GM19025 (cell line): ENCODE data around the gene MAP2K7.
"Not testable (repeated sequence)": the region's sequence is repeated elsewhere in the genome, so short reads cannot be mapped to it uniquely, and the experiment has no call there.

ENCODE experiments used
- ATAC-seq: cut with Tn5 transposase; IDR thresholded peaks from one replicate; pipeline ENCODE4 v1.9.1; 2021; ENCODE audit warnings: mild to moderate bottlenecking, low read depth, moderate library complexity; ENCODE audit not compliant: unreplicated experiment

Gene MAP2K7

DNA sequence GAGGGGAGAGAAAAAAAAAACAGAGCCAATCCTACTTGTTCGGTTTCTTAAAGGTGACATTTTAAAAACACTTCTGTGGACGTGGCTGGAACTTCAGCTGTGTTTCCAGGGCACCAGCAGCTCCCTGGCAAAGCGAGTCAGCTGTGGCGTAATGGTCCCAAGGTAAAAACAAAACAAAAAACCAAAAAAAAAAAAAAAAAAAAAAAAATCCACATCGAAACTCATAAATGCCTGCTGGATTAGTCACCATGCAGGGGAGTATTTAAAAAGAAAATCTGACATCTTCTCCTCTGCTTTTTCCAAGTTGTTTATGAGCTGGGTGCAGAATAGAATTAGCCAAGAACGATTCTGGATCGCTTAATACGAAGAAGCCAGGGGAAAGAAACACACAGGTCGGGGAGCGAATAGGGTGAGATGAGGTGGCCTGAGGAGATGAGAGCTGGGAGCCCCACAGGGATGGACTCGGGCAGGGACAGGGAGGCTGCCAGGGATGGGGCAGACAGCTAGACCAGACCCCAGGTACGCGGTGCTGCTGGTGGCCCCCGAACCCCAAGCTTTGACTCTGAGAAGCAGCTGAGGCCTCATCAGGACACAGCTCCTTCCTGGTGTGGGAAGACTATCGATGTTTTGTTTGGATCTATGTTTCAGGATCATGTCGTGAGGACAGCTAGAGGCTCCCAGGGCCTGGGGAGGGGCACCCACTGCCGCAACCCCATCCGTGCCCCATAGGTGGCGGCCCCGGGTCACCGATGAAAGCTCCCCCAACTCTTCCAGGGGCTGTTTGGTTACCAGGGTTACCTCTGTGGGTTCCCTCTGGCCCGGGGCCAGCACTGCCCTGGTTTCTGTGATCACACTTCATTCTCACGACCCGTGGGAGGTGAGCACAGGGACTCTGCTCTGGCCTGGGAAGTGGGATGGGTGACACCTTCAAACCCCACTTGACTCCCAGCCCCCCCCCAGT lies 25.3 kb downstream of the MAP2K7 start:
- ATAC-seq = no peak

DNA sequence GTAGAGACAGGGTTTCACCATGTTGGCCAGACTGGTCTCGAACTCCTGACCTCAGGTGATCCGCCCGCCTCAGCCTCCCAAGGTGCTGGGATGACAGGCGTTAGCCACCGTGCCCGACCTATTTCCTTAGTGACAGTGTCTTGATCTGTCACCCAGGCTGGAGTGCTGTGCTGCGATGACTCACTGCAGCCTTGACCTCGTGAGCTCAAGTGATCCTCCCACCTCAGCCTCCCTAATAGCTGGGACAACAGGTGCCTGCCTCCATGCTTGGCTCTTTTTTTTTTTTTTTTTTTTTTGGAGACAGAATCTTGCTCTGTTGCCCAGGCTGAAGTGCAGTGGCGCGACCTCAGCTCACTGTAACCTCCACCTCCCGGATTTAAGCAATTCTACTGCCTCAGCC lies 26.4 kb downstream of the MAP2K7 start:
- not testable (repeated sequence) for ATAC-seq

DNA sequence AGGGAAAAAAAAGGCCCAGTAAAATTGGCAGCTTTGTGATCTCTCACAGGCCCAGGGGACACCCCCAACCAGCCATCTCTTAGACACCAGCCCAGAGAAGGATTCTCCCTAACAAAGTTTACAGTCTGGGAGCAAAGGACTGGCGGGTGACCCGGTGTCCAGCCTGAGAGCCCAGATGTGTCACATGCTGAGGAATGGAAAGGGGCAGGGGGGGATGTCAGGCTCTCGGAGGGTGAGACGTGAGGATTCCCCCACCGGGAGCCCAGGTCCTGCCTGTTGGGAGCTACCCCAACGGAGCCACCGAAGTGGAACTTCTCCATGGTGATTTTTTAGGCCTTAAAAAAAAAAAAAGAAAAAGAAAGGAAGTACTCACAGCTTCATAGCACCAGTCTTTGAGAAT lies 27.1 kb downstream of the MAP2K7 start:
- no peak for ATAC-seq

- no peak for ATAC-seq
Measured at GRCh38 chr19:7931221-7932061, 27.8 kb downstream of the MAP2K7 start.

- ATAC-seq = no peak
Measured at GRCh38 chr19:7932276-7932929, 28.7 kb downstream of the MAP2K7 start.

DNA sequence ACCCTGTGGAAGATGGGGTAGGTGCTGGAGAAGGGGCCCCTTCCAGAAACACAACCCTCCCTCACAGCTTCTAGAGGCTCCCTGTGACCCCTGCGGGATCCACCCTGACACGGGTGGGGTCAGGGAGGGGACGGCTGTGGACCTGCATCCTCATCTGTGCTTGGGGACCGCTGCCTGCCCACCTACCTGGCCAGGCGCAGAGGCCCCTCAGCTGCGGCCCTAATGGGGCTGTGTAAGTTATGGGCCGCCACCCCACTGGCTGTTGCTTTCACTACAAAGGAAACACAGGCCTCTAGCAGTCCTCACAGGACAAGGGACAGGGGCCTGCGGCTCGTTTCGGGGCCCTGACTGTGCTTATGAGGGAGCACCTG lies 29.2 kb downstream of the MAP2K7 start:
- no peak for ATAC-seq

- ATAC-seq = no peak
Measured at GRCh38 chr19:7933411-7933810, 29.7 kb downstream of the MAP2K7 start.

GRCh38 chr19:7933828-7934725 lies 30.4 kb downstream of the MAP2K7 start:
- no peak for ATAC-seq

DNA sequence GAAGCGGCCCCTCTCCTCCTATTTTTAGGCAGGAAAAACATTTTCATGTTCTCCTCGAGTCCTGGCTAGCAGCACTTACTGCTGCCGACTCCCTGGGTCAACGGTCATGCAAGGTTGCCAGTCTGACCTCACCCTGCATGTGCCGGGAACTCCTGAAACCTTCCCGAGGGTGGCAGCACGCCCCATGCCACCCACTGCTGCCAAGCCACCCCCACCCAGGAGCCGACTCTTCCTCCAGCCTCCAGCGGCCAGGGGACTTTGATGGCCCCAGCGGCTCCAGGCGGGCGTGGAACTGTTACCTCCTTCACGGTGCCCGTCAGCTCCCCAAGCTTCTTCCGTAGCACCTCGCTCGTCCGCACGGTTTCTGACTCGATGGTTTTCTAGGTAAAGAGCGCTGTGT lies 31.1 kb downstream of the MAP2K7 start:
- ATAC-seq = no peak

DNA sequence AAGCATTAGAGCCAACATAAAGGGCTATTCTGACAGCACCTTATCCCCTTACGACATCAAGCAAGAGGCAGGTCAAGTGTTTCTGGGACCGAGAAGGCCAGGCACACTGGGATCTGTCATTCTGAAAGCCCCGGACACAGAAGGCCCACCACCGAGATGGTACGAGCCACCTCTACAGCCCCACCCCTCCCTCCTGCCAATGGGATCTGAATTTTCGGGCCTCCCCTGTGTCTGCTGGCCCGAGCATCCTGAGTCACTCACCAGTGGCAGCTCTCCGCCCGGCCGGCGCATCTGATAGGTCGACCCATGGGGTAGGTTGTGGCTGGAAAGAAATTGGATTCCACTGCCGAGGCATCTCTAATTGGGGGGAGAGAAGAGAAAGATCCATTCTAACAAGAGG lies 37.2 kb downstream of the MAP2K7 start:
- no peak for ATAC-seq

GRCh38 chr19:7941895-7942596 lies 38.4 kb downstream of the MAP2K7 start:
- ATAC-seq = no peak

GRCh38 chr19:7942981-7943443 lies 39.3 kb downstream of the MAP2K7 start:
- no peak for ATAC-seq

DNA sequence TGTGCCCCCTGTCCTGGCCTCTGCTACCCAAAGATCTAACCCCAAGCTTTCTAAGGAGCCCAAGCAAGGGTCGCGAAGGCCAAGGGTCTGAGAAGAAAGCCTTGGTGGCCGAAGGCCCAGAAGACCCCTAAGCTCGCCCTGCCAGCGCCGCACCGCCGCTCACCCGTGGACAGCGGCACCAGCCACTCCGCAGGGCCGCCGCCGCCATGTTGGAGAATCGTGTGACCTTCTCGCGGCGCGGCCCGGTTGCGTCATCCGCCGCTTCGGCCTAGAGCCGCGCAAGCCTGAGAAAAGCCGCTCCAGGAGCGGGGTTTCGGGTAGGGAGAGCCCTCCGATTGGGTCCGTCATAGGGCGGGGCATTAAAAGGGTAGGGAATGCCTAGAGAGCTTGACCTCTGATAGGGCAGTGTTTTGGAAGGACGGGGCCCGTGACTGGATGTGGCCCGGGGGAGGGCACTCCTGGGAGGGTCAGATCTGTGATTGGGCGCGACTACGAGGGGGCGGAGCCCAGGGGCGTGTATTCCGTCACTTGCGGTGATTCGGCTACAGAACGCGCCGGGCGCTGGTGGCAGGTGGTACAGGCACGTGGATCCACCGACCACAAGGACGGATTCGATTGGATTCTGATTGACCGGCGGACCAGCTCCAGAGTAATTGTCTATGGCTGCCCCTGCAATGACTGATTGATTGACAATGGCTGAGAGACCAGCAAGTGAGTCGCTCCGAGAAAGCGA lies 39.9 kb downstream of the MAP2K7 start, which contains the start of gene TIMM44:
Gene TIMM44, minus strand, starts transcription at position 223 of the 733 bp plus-strand sequence. Its CDS starts 15 bp downstream, at position 208.
- peak; percentile 98 for ATAC-seq

- no peak for ATAC-seq
Measured at GRCh38 chr19:7944177-7944761, 40.6 kb downstream of the MAP2K7 start.

GRCh38 chr19:7947939-7948338 lies 44.3 kb downstream of the MAP2K7 start:
- ATAC-seq = no peak

DNA sequence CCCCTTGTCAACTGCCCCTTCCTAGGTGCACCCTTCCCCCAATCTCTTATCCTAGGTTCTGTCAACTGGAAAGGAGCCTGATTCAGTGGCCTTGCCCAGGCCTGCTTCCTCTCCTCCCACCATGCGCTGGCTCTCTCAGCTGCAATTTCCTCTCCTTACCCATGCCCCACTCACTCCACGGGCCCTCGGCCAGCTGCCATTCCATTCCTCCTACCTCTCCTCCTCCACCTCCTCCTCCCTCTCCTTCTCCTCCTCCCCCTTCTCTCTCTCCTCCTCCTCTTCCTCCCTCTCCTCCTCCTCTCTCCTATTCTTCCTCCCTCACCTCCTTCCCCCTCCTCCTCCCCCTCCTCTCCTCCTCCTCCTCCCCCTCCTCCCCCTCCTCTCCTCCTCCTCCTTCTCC lies 49.4 kb downstream of the MAP2K7 start:
- ATAC-seq = no peak

- no peak for ATAC-seq
Measured at GRCh38 chr19:7953576-7953975, 49.9 kb downstream of the MAP2K7 start.

DNA sequence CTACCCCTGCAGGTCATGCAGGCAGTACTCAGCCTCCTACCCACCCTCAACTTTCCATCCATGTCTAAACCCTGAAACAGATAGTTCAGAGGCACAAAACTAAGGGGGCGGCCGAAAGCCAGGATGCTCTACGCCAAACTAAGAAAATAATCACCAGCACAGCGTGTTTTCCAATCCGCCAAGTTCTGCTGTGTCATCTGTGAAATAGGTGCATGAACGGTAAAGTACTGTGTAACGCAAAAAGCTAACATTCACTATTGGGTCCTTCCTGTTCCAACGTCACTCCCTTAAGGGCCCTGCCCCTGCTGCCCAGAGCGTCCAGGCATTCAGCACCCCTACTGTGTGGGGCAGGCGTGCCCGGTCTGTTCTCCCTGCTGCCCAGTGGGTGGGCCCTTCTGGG lies 52.0 kb downstream of the MAP2K7 start:
- ATAC-seq = no peak
